ENCODE results near the gene ANXA4. TPM values are rescaled to one million over a fixed set of nuclear protein-coding genes. Genes with fewer than 3 reads are reported as not detected.

ANXA4 gene
- total and polyA plus RNA-seq, 2 of the 13 experiments (the other 11 are each of a cell fraction or from before 2014, with no cell fraction given), result 155 to 168 TPM

- TF ChIP-seq CCDC6 (CRISPR knock-in tag; IDR thresholded peaks at IDR 0.05) (0 out of 2 replicates have a peak, but pooled peaks have one; percentile 17), FOXJ3 (CRISPR knock-in tag; IDR thresholded peaks at IDR 0.05; ENCODE audit: borderline replicate concordance) (peak; percentile 14; the same call in 1 of the 2 replicates), NFIC (IDR thresholded peaks at IDR 0.05; ENCODE audit: low read length) (0 out of 2 replicates have a peak, but pooled peaks have one; percentile 40), MZF1 (CRISPR knock-in tag; IDR thresholded peaks at IDR 0.05; ENCODE audit: borderline replicate concordance) (0 out of 2 replicates have a peak, but pooled peaks have one; percentile 12), MXI1 (IDR thresholded peaks at IDR 0.05; ENCODE audit: borderline replicate concordance, low read depth, low read length) (peak; percentile 70; the same call in 1 of the 3 replicates), ZBTB49 (CRISPR knock-in tag; IDR thresholded peaks at IDR 0.05; ENCODE audit: borderline replicate concordance) (no peak), ZNF616 (CRISPR knock-in tag; IDR thresholded peaks at IDR 0.05; ENCODE audit: low read depth) (peak; percentile 51; the same call in 1 of the 2 replicates), SOX13 (IDR thresholded peaks at IDR 0.05) (peak; percentile 58; the same call in 1 of the 2 replicates), SOX13 (CRISPR knock-in tag; conservative IDR thresholded peaks at IDR 0.05 in 1 of 2, IDR thresholded peaks at IDR 0.05 in 1 of 2) (peak in 1 of 2 experiments; percentile 5; a peak in 1 of 4 replicates), SP4 (CRISPR knock-in tag; IDR thresholded peaks at IDR 0.05) (peak; percentile 87), ISX (CRISPR knock-in tag; conservative IDR thresholded peaks at IDR 0.05) (peak; percentile 79; the same call in 1 of the 2 replicates), GATAD2A (CRISPR knock-in tag; IDR thresholded peaks at IDR 0.05) (peak; percentile 58), TCF7 (IDR thresholded peaks at IDR 0.05; ENCODE audit: low read depth) (no peak), ZNF256 (CRISPR knock-in tag; conservative IDR thresholded peaks at IDR 0.05) (no peak), CBFB (CRISPR knock-in tag; IDR thresholded peaks at IDR 0.05) (no peak), HOXA5 (CRISPR knock-in tag; IDR thresholded peaks at IDR 0.05) (peak; percentile 80; the same call in 1 of the 2 replicates), ZNF543 (CRISPR knock-in tag; IDR thresholded peaks at IDR 0.05) (peak; percentile 90), ZNF652 (CRISPR knock-in tag; IDR thresholded peaks at IDR 0.05; ENCODE audit: borderline replicate concordance, low read depth) (no peak), ZFP37 (CRISPR knock-in tag; IDR thresholded peaks at IDR 0.05; ENCODE audit: borderline replicate concordance) (no peak), ZBTB7A (CRISPR knock-in tag; IDR thresholded peaks at IDR 0.05) (peak; percentile 96)
- TF ChIP-seq, protein P1, sequence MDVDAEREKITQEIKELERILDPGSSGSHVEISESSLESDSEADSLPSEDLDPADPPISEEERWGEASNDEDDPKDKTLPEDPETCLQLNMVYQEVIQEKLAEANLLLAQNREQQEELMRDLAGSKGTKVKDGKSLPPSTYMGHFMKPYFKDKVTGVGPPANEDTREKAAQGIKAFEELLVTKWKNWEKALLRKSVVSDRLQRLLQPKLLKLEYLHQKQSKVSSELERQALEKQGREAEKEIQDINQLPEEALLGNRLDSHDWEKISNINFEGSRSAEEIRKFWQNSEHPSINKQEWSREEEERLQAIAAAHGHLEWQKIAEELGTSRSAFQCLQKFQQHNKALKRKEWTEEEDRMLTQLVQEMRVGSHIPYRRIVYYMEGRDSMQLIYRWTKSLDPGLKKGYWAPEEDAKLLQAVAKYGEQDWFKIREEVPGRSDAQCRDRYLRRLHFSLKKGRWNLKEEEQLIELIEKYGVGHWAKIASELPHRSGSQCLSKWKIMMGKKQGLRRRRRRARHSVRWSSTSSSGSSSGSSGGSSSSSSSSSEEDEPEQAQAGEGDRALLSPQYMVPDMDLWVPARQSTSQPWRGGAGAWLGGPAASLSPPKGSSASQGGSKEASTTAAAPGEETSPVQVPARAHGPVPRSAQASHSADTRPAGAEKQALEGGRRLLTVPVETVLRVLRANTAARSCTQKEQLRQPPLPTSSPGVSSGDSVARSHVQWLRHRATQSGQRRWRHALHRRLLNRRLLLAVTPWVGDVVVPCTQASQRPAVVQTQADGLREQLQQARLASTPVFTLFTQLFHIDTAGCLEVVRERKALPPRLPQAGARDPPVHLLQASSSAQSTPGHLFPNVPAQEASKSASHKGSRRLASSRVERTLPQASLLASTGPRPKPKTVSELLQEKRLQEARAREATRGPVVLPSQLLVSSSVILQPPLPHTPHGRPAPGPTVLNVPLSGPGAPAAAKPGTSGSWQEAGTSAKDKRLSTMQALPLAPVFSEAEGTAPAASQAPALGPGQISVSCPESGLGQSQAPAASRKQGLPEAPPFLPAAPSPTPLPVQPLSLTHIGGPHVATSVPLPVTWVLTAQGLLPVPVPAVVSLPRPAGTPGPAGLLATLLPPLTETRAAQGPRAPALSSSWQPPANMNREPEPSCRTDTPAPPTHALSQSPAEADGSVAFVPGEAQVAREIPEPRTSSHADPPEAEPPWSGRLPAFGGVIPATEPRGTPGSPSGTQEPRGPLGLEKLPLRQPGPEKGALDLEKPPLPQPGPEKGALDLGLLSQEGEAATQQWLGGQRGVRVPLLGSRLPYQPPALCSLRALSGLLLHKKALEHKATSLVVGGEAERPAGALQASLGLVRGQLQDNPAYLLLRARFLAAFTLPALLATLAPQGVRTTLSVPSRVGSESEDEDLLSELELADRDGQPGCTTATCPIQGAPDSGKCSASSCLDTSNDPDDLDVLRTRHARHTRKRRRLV (CRISPR knock-in tag; IDR thresholded peaks at IDR 0.05), result peak; percentile 83; the same call in 1 of the 2 replicates
Observed at GRCh38 chr2:69741575-69742321, at the start of gene ANXA4 (continued).

All from HepG2 (cell line).